ENCODE data around the gene MS4A4E. TPM values are rescaled to one million over a fixed set of nuclear protein-coding genes. Genes with fewer than 3 reads are reported as not detected.

Gene MS4A4E
- total and polyA plus RNA-seq, 12 donors = 0.26 to 3.0 (median 0.82) TPM; not detected in 3

GRCh38 chr11:60211206-60211605, 31.7 kb downstream of the MS4A4E start:
- no peaks in the 10 kb centered on the region for H3K9me3 ChIP-seq
- peaks cover 0 to 9% (median 0%) of the 10 kb centered on the region in 7 donors for H3K27me3 ChIP-seq
- ATAC-seq (no peak), DNase-seq (no peak)
- no peaks in the 10 kb centered on the region for H3K4me1 ChIP-seq
- TF ChIP-seq, protein P1, sequence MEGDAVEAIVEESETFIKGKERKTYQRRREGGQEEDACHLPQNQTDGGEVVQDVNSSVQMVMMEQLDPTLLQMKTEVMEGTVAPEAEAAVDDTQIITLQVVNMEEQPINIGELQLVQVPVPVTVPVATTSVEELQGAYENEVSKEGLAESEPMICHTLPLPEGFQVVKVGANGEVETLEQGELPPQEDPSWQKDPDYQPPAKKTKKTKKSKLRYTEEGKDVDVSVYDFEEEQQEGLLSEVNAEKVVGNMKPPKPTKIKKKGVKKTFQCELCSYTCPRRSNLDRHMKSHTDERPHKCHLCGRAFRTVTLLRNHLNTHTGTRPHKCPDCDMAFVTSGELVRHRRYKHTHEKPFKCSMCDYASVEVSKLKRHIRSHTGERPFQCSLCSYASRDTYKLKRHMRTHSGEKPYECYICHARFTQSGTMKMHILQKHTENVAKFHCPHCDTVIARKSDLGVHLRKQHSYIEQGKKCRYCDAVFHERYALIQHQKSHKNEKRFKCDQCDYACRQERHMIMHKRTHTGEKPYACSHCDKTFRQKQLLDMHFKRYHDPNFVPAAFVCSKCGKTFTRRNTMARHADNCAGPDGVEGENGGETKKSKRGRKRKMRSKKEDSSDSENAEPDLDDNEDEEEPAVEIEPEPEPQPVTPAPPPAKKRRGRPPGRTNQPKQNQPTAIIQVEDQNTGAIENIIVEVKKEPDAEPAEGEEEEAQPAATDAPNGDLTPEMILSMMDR (IDR thresholded peaks at IDR 0.05) = no peak
- H3K27ac ChIP-seq = no peak overlapping the region
- intact Hi-C loops (cut with DNase I) = no loop called here
- H3K4me3 ChIP-seq = no peak overlapping the region
- WGBS, 2 donors = 85 to 92% methylated on average over 4 of the region's 4 CpGs
- H3K36me3 ChIP-seq = no peaks in the 10 kb centered on the region

DNA sequence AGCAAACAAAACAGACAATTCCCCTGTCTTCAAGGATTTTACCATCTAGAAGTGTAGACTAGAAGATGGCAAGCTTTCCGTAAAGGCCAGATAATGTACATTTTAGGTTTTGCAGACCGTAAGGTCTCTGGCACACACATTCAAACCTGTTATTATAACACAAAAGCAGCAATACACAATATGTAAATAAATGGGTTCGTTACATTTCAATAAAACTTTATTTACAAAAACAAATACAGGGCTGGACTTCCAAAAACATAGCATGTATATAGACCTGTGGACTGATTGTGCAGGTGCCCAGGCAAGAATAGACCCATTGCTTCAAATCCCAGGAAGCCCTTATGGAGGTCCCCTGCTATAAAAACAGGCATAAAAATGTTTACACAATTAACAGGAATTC, 33.0 kb downstream of the MS4A4E start:
- H3K27me3 ChIP-seq = peaks cover 0 to 9% (median 0%) of the 10 kb centered on the region in 7 donors
- H3K9me3 ChIP-seq = no peaks in the 10 kb centered on the region
- H3K27ac ChIP-seq = no peak overlapping the region
- no peak for DNase-seq
- H3K4me3 ChIP-seq = no peak overlapping the region
- H3K4me1 ChIP-seq = no peaks in the 10 kb centered on the region
- WGBS, 2 donors = 90 to 92% methylated on average over 3 of the region's 3 CpGs
- intact Hi-C loops (cut with DNase I) = no loop called here
- TF ChIP-seq, protein P1 (IDR thresholded peaks at IDR 0.05) = no peak
- ATAC-seq = no peak
- no peaks in the 10 kb centered on the region for H3K36me3 ChIP-seq

DNA sequence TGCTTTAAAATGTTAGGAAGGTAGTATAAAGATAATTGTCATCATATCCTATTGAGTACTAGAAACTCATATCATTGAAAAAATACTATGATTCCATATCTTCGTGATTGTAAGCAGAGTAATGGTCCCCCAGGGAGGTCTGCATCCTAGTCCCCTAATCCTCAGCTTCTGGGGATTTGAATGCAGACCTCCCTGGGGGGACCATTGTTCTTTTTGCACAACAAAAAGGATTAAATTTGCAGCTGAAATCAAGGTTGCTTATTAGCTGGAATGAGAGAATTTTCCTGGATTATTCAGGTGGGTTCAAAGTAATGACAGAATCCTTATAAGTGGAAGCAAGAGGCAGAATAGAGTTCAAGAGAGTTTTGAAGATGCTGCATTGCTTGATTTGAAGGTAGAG, 34.0 kb downstream of the MS4A4E start:
- TF ChIP-seq, protein P1 (IDR thresholded peaks at IDR 0.05) = no peak
- DNase-seq = no peak
- H3K4me1 ChIP-seq = no peaks in the 10 kb centered on the region
- H3K27ac ChIP-seq = no peak overlapping the region
- intact Hi-C loops (cut with DNase I) = no loop called here
- H3K27me3 ChIP-seq = peaks cover 0 to 1% (median 0%) of the 10 kb centered on the region in 7 donors
- no peaks in the 10 kb centered on the region for H3K36me3 ChIP-seq
- 16 to 42% methylated on average over 1 of the region's 1 CpG for WGBS, 2 donors
- H3K9me3 ChIP-seq = no peaks in the 10 kb centered on the region
- ATAC-seq = no peak
- no peak overlapping the region for H3K4me3 ChIP-seq

- Histone ChIP-seq H3K36me3 (no peaks in the 10 kb centered on the region), H3K4me1 (no peaks in the 10 kb centered on the region), H3K4me3 (no peak overlapping the region), H3K27ac (no peak overlapping the region), H3K27me3 (no peaks in the 10 kb centered on the region), H3K9me3 (no peaks in the 10 kb centered on the region)
- ATAC-seq (no peak), DNase-seq (no peak)
- intact Hi-C loops (cut with DNase I) = no loop called here
- WGBS, 2 donors = 63 to 79% methylated on average over 4 of the region's 4 CpGs
- TF ChIP-seq, protein P1 (IDR thresholded peaks at IDR 0.05) = no peak
Measured at GRCh38 chr11:60208146-60208895, 34.6 kb downstream of the MS4A4E start.
